Panc1 (cell line): ENCODE measurements around the gene ZBED4. TPM values are rescaled to one million over a fixed set of nuclear protein-coding genes. Genes with fewer than 3 reads are reported as not detected.

Experiments
- ATAC-seq: fragments of 200-7000 bp; cut with Tn5 transposase; 2 replicates; pipeline ENCODE4 v1.9.1; 2020; ENCODE audit warnings: mild to moderate bottlenecking, moderate library complexity
- BruUV-seq: library from RNA; stranded (reverse); fragments of 400-500 nt; replicated peaks from 2 replicates; lab custom pipeline; 2021; lab: Mats Ljungman, UMichigan
- CTCF ChIA-PET: fragments of 300-600 bp; sonication (Branson Sonifier 250); formaldehyde crosslinking; loops from one replicate; lab custom pipeline; 2022; ENCODE audit warnings: antibody characterized with exemption; lab: Charles Lee
- POLR2A ChIA-PET: fragments of 300-600 bp; sonication (Branson Sonifier 250); formaldehyde crosslinking; loops from one replicate; lab custom pipeline; 2022; ENCODE audit warnings: antibody characterized with exemption; lab: Charles Lee
- DNase-seq: peaks from one replicate; pipeline ENCODE4 v3.0.0-alpha.2; 2010; ENCODE audit warnings: low read depth, low spot score
- H3K27ac ChIP-seq: 2 replicates; pipeline ENCODE4 v1.5.1; 2011; ENCODE audit warnings: mild to moderate bottlenecking, low read length, inconsistent platforms
- H3K27me3 ChIP-seq: fragments of 200-500 bp; sonication (Bioruptor generic); 2 replicates; pipeline ENCODE4 v1.6.0; 2014; ENCODE audit warnings: low read length, inconsistent platforms; ENCODE audit not compliant: control insufficient read depth, insufficient read depth
- H3K36me3 ChIP-seq: fragments of 200-500 bp; sonication (Bioruptor generic); 2 replicates; pipeline ENCODE4 v1.5.1; 2014; ENCODE audit warnings: inconsistent platforms, mild to moderate bottlenecking, low read length, moderate library complexity; ENCODE audit not compliant: control insufficient read depth, insufficient read depth
- H3K4me1 ChIP-seq: 2 replicates; pipeline ENCODE4 v1.5.1; 2011; ENCODE audit warnings: inconsistent platforms, mild to moderate bottlenecking, low read length, moderate library complexity; ENCODE audit not compliant: control insufficient read depth, insufficient read depth
- H3K4me3 ChIP-seq, 2 experiments: 2 replicates each; pipeline ENCODE4 v1.5.1; 2011 to 2012; ENCODE audit warnings: low read depth in 2 of 2, low read length in 2 of 2, mild to moderate bottlenecking in 2 of 2, inconsistent platforms in 1 of 2, moderate library complexity in 1 of 2
- H3K9me3 ChIP-seq: fragments of 200-500 bp; sonication (Bioruptor generic); 2 replicates; pipeline ENCODE4 v1.5.1; 2014; ENCODE audit warnings: low read depth, mild to moderate bottlenecking, inconsistent platforms, low read length, moderate library complexity; ENCODE audit not compliant: control insufficient read depth, insufficient read depth
- CTCF ChIP-seq: fragments of 450-650 bp; IDR thresholded peaks from 2 replicates; pipeline ENCODE4 v1.5.1; 2017; ENCODE audit warnings: mild to moderate bottlenecking
- POLR2AphosphoS5 ChIP-seq: IDR thresholded peaks from 2 replicates; pipeline ENCODE4 v1.6.1; 2012; ENCODE audit warnings: mild to moderate bottlenecking, low read depth, low read length, moderate library complexity
- REST ChIP-seq, 2 experiments: IDR thresholded peaks; 2 replicates each; pipeline ENCODE4 v1.6.1; 2011 to 2012; ENCODE audit warnings: low read depth in 2 of 2, control low read depth in 1 of 2, low read length in 1 of 2, mild to moderate bottlenecking in 1 of 2, moderate library complexity in 1 of 2; ENCODE audit not compliant: insufficient read depth in 1 of 2
- SIN3A ChIP-seq: IDR thresholded peaks from 2 replicates; pipeline ENCODE4 v1.6.1; 2012; ENCODE audit warnings: low read depth, mild to moderate bottlenecking, low read length, moderate library complexity, borderline replicate concordance; ENCODE audit not compliant: insufficient read depth
- TCF7L2 ChIP-seq: IDR thresholded peaks from 2 replicates; pipeline ENCODE4 v1.6.1; 2011; ENCODE audit warnings: mild to moderate bottlenecking, low read depth, low read length, inconsistent platforms
- in situ Hi-C: cut with HindIII; loops from 2 replicates; pipeline ENCODE4 v1.10.0; 2016; ENCODE audit warnings: low sequenced_read_pairs, low pct_unique_long_range_greater_than_20kb
- intact Hi-C: fragments of 100-400 bp; cut with micrococcal nuclease; formaldehyde crosslinking; loops from one replicate; pipeline ENCODE4 v1.10.0; 2022; ENCODE audit not compliant: unreplicated experiment
- total RNA-seq: library from RNA; stranded (reverse); gene quantifications from one replicate; pipeline ENCODE4 v1.2.1, GENCODE V29; 2021; ENCODE audit not compliant: unreplicated experiment

ZBED4 gene
- total RNA-seq, 1 experiment from 2014 or later = 17.3 TPM

DNA sequence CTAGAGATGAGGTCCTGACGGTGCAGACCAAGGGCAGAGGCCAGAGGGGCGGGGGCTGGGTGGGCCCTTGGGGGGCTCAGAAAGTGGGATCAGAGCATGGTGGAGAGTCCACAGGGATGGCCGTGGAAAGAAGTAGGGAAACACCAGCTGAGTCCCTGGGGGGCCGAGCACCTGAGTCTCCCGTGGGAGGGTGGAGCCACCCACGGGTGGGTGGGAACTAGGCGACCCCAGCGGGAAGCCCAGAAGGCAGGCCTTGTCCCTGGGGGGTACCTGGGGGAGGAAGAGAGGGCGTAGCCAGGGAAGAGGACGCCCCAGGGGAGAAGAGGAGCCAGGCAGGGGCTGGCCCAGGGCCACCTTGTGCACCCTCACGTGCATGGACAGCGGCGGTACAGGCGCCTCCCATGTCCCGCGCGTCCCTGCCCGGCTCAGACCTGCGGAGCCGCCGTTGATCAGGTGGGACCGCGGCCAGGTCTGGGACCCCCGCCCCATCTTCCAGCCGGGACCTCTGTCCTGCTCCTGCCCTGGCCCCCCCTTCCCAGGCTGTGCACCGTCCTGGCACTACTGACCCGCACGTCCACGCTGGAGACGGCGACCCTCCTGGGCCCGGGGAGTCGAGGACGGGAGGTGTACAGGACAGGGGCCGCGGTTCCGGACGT is 75.0 kb downstream of the ZBED4 start:
- CTCF ChIA-PET = no interaction called here
- no peak overlapping the region for H3K27ac ChIP-seq
- peaks cover 20% of the 10 kb centered on the region for H3K4me1 ChIP-seq
- H3K27me3 ChIP-seq = no peaks in the 10 kb centered on the region
- TF ChIP-seq CTCF (no peak), TCF7L2 (no peak), REST (IDR thresholded peaks at IDR 0.05; ENCODE audit: insufficient read depth in 1 of 2, low read depth in 2 of 2, low read length in 1 of 2) (no peak), SIN3A (no peak), POLR2AphosphoS5 (no peak)
- BruUV-seq = no TSS peak
- ATAC-seq = no peak
- POLR2A ChIA-PET = no interaction called here
- no peaks in the 10 kb centered on the region for H3K36me3 ChIP-seq
- in situ Hi-C loops = no loop called here
- no peak overlapping the region for H3K4me3 ChIP-seq
- H3K9me3 ChIP-seq = no peaks in the 10 kb centered on the region
- no peak for DNase-seq
- intact Hi-C loops = loop anchor here (5.0 kb wide), 1 partner anchor 99 kb away; no protein-coding TSS in a partner anchor

- ChIA-PET CTCF (interaction anchor here (0.7 to 1.8 kb wide), 2 partner anchors 101 to 639 kb away, joined by 3 to 16 read pairs; no protein-coding TSS in a partner anchor), POLR2A (interaction anchor here (0.5 kb wide), 1 partner anchor 17 kb away, joined by 3 read pairs; no protein-coding TSS in a partner anchor)
- peak overlapping the region in 1 of 2 experiments; percentile 35; a peak in 2 of 4 replicates for H3K4me3 ChIP-seq
- H3K4me1 ChIP-seq = peaks cover 27% of the 10 kb centered on the region
- no peak overlapping the region for H3K27ac ChIP-seq
- in situ Hi-C loops = no loop called here
- peak; percentile 93 for TF ChIP-seq CTCF
- no peak for TF ChIP-seq POLR2AphosphoS5
- no peaks in the 10 kb centered on the region for H3K27me3 ChIP-seq
- intact Hi-C loops = loop anchor here (5.0 kb wide), 1 partner anchor 98 kb away; no protein-coding TSS in a partner anchor
- H3K9me3 ChIP-seq = no peaks in the 10 kb centered on the region
- DNase-seq (no peak), ATAC-seq (peak; percentile 81)
- BruUV-seq = no TSS peak
- H3K36me3 ChIP-seq = no peaks in the 10 kb centered on the region
These were observed 75.8 kb downstream of the ZBED4 start for GRCh38 chr22:49929211-49929979.
